GM23338 (cell line): ENCODE results near the gene BIRC6. TPM values are rescaled to one million over a fixed set of nuclear protein-coding genes. Genes with fewer than 3 reads are reported as not detected.

Experiments used
- ATAC-seq: fragments of 200-7000 bp; cut with Tn5 transposase; 3 replicates; pipeline ENCODE4 v1.9.1; 2020
- DNase-seq: peaks from one replicate; pipeline ENCODE4 v3.0.0-alpha.2; 2015; ENCODE audit warnings: low spot score
- H2AFZ ChIP-seq: fragments of 200-600 bp; sonication (generic); 2 replicates; pipeline ENCODE4 v1.8.0; 2016; ENCODE audit warnings: antibody characterized with exemption, mild to moderate bottlenecking, moderate library complexity
- H3F3A ChIP-seq: fragments of 200-600 bp; sonication (generic); replicated peaks from 2 replicates; pipeline ENCODE4 v1.8.0; 2017; ENCODE audit warnings: antibody characterized with exemption, mixed run types, low read depth
- H3K27ac ChIP-seq: fragments of 200-600 bp; sonication (generic); 2 replicates; pipeline ENCODE4 v1.6.1; 2016; ENCODE audit warnings: low read depth
- H3K27me3 ChIP-seq: fragments of 200-600 bp; sonication (generic); 2 replicates; pipeline ENCODE4 v1.8.0; 2016; ENCODE audit warnings: mild to moderate bottlenecking, mixed run types, moderate library complexity; ENCODE audit not compliant: insufficient read depth
- H3K36me3 ChIP-seq: fragments of 200-600 bp; sonication (generic); 2 replicates; pipeline ENCODE4 v1.8.0; 2016; ENCODE audit warnings: mild to moderate bottlenecking; ENCODE audit not compliant: insufficient read depth
- H3K4me1 ChIP-seq: fragments of 200-600 bp; sonication (generic); 2 replicates; pipeline ENCODE4 v1.8.0; 2016; ENCODE audit warnings: mild to moderate bottlenecking, moderate library complexity; ENCODE audit not compliant: insufficient read depth
- H3K4me2 ChIP-seq: fragments of 200-600 bp; sonication (generic); 2 replicates; pipeline ENCODE4 v1.7.1; 2017; ENCODE audit warnings: mixed run types
- H3K4me3 ChIP-seq: fragments of 200-600 bp; sonication (generic); 2 replicates; pipeline ENCODE4 v1.6.1; 2016; ENCODE audit warnings: mixed run types
- H3K79me2 ChIP-seq: fragments of 200-600 bp; sonication (generic); replicated peaks from 2 replicates; pipeline ENCODE4 v1.8.0; 2017; ENCODE audit warnings: mild to moderate bottlenecking; ENCODE audit not compliant: insufficient read depth
- H3K9me2 ChIP-seq: fragments of 200-600 bp; sonication (generic); 2 replicates; pipeline ENCODE4 v1.8.0; 2017; ENCODE audit not compliant: insufficient read depth
- H4K20me1 ChIP-seq: fragments of 200-600 bp; sonication (generic); replicated peaks from 2 replicates; pipeline ENCODE4 v1.8.0; 2017; ENCODE audit warnings: mild to moderate bottlenecking; ENCODE audit not compliant: insufficient read depth
- H3K27ac Mint-ChIP-seq: 2 replicates; pipeline ENCODE4 v1.8.0; 2020; ENCODE audit warnings: inconsistent platforms, mild to moderate bottlenecking, moderate library complexity, mixed read lengths
- H3K27me3 Mint-ChIP-seq: 3 replicates; pipeline ENCODE4 v1.8.0; 2022; ENCODE audit warnings: low read depth, mild to moderate bottlenecking, moderate library complexity, mixed read lengths, inconsistent platforms; ENCODE audit not compliant: insufficient read depth, poor library complexity
- H3K36me3 Mint-ChIP-seq: 3 replicates; pipeline ENCODE4 v1.8.0; 2021; ENCODE audit warnings: low read depth, mild to moderate bottlenecking, inconsistent platforms, moderate library complexity, mixed read lengths
- H3K4me1 Mint-ChIP-seq: 3 replicates; pipeline ENCODE4 v1.8.0; 2020; ENCODE audit warnings: mild to moderate bottlenecking, inconsistent platforms, mixed read lengths
- H3K4me3 Mint-ChIP-seq: 3 replicates; pipeline ENCODE4 v1.8.0; 2021; ENCODE audit warnings: moderate library complexity, mild to moderate bottlenecking, inconsistent platforms, mixed read lengths
- H3K9me3 Mint-ChIP-seq: 3 replicates; pipeline ENCODE4 v1.8.0; 2020; ENCODE audit warnings: moderate library complexity, mild to moderate bottlenecking, inconsistent platforms, mixed read lengths
- POLR2AphosphoS5 ChIP-seq: IDR thresholded peaks from 2 replicates; pipeline ENCODE4 v1.6.1; 2016; ENCODE audit warnings: antibody characterized with exemption, low read depth
- STAT1 ChIP-seq: IDR thresholded peaks from one replicate; pipeline ENCODE4 v1.6.1; 2016; ENCODE audit warnings: antibody characterized with exemption; ENCODE audit not compliant: unreplicated experiment
- ZNF114 ChIP-seq: fragments of 250-450 bp; sonication (Bioruptor Pico); IDR thresholded peaks from 2 replicates; pipeline ENCODE4 v1.5.0; 2020; ENCODE audit warnings: mild to moderate bottlenecking, moderate library complexity
- ZNF331 ChIP-seq: fragments of 250-450 bp; sonication (Bioruptor Pico); IDR thresholded peaks from 2 replicates; pipeline ENCODE4 v1.5.0; 2020; ENCODE audit warnings: low read depth, mild to moderate bottlenecking, moderate library complexity
- polyA plus RNA-seq: library from polyadenylated mRNA; unstranded; fragments of >200 nt; fragmentation: Nextera tagmentation; extraction: Ambion mirVana; gene quantifications from 2 replicates; pipeline ENCODE4 v1.2.1, GENCODE V29; 2016
- total RNA-seq: library from RNA; depleted of rRNA; stranded (reverse); fragments of >200 nt; shearing (Covaris generic); gene quantifications from 2 replicates; pipeline ENCODE4 v1.2.3, GENCODE V29; 2014
- TF ChIP-seq, protein P1 (sequence below): fragments of 250-450 bp; sonication (Bioruptor Pico); IDR thresholded peaks from 2 replicates; pipeline ENCODE4 v1.5.0; 2020; ENCODE audit warnings: mild to moderate bottlenecking, moderate library complexity
- TF ChIP-seq, protein P2 (sequence below), 2 experiments: fragments of 200-600 bp in 1 of 2; sonication (generic) in 1 of 2; conservative IDR thresholded peaks; 2 replicates each; pipeline versions ENCODE4 v1.5.1 to v1.6.1; 2016 to 2017; ENCODE audit warnings: antibody characterized with exemption in 2 of 2, low read depth in 2 of 2, mild to moderate bottlenecking in 2 of 2, moderate library complexity in 1 of 2

The BIRC6 gene
- total and polyA plus RNA-seq, 2 experiments from 2014 or later, result 85.8 to 131 TPM

- TF ChIP-seq ZNF114 (CRISPR knock-in tag), result no peak
- TF ChIP-seq ZNF331 (CRISPR knock-in tag), result no peak
- TF ChIP-seq, protein P1, sequence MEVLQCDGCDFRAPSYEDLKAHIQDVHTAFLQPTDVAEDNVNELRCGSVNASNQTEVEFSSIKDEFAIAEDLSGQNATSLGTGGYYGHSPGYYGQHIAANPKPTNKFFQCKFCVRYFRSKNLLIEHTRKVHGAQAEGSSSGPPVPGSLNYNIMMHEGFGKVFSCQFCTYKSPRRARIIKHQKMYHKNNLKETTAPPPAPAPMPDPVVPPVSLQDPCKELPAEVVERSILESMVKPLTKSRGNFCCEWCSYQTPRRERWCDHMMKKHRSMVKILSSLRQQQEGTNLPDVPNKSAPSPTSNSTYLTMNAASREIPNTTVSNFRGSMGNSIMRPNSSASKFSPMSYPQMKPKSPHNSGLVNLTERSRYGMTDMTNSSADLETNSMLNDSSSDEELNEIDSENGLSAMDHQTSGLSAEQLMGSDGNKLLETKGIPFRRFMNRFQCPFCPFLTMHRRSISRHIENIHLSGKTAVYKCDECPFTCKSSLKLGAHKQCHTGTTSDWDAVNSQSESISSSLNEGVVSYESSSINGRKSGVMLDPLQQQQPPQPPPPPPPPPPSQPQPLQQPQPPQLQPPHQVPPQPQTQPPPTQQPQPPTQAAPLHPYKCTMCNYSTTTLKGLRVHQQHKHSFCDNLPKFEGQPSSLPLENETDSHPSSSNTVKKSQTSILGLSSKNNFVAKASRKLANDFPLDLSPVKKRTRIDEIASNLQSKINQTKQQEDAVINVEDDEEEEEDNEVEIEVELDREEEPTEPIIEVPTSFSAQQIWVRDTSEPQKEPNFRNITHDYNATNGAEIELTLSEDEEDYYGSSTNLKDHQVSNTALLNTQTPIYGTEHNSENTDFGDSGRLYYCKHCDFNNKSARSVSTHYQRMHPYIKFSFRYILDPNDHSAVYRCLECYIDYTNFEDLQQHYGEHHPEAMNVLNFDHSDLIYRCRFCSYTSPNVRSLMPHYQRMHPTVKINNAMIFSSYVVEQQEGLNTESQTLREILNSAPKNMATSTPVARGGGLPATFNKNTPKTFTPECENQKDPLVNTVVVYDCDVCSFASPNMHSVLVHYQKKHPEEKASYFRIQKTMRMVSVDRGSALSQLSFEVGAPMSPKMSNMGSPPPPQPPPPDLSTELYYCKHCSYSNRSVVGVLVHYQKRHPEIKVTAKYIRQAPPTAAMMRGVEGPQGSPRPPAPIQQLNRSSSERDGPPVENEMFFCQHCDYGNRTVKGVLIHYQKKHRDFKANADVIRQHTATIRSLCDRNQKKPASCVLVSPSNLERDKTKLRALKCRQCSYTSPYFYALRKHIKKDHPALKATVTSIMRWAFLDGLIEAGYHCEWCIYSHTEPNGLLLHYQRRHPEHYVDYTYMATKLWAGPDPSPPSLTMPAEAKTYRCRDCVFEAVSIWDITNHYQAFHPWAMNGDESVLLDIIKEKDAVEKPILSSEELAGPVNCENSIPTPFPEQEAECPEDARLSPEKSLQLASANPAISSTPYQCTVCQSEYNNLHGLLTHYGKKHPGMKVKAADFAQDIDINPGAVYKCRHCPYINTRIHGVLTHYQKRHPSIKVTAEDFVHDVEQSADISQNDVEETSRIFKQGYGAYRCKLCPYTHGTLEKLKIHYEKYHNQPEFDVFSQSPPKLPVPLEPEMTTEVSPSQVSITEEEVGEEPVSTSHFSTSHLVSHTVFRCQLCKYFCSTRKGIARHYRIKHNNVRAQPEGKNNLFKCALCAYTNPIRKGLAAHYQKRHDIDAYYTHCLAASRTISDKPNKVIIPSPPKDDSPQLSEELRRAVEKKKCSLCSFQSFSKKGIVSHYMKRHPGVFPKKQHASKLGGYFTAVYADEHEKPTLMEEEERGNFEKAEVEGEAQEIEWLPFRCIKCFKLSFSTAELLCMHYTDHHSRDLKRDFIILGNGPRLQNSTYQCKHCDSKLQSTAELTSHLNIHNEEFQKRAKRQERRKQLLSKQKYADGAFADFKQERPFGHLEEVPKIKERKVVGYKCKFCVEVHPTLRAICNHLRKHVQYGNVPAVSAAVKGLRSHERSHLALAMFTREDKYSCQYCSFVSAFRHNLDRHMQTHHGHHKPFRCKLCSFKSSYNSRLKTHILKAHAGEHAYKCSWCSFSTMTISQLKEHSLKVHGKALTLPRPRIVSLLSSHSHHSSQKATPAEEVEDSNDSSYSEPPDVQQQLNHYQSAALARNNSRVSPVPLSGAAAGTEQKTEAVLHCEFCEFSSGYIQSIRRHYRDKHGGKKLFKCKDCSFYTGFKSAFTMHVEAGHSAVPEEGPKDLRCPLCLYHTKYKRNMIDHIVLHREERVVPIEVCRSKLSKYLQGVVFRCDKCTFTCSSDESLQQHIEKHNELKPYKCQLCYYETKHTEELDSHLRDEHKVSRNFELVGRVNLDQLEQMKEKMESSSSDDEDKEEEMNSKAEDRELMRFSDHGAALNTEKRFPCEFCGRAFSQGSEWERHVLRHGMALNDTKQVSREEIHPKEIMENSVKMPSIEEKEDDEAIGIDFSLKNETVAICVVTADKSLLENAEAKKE (CRISPR knock-in tag), result no peak
Measured at GRCh38 chr2:32404691-32405090, 47.9 kb downstream of the BIRC6 start (continued).

DNA sequence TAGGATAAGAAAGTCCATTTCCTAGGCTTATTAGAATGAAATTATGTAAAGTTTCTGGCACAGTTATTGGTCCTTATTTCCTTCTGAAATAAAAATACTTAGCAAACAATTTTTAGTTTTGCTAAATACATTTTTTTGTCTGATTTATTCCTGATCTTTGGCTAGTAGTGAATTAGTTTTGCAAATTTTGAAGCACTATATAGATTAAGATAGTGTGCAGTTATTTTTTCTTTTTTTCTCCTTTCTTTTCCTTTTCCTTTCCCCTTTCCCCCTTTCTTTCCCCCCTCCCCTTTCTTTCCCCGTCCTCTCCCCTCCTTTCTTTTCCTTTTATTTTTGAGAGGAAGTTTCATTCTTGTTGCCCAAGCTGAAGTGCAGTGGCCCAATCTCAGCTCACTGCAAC is 59.7 kb downstream of the BIRC6 start:
- H3K27me3 Mint-ChIP-seq, result no peaks in the 10 kb centered on the region
- H3K4me1 Mint-ChIP-seq, result peaks cover 3% of the 10 kb centered on the region; the same call in 2 of the 3 replicates

DNA sequence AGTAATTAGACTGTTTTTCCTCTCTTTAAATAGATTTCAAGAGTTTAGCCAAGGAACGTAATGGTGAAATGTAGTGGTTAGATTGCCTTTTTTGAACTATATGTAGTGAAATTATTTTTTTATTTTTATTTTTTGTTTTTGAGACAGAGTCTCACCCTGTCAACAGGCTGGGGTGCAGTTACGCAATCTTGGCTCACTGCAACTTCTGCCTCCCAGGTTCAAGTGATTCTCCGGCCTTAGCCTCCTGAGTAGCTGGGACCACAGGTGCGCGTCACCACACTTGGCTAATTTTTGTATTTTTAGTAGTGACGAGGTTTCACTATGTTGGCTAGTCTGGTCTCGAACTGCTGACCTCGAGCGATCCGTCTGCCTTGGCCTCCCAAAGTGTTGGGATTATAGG is 60.8 kb downstream of the BIRC6 start:
- Histone ChIP-seq H3K4me1 (0 out of 2 replicates have a peak, but pooled peaks cover 3% of the 10 kb centered on the region), H3K79me2 (peaks cover 78% of the 10 kb centered on the region), H3K4me3 (no peak overlapping the region), H3K4me2 (no peak overlapping the region), H4K20me1 (peaks cover 15% of the 10 kb centered on the region; the same call in 1 of the 2 replicates), H2AFZ (no peak overlapping the region), H3K9me2 (no peaks in the 10 kb centered on the region), H3K36me3 (peaks cover 10% of the 10 kb centered on the region; the same call in 1 of the 2 replicates), H3K27me3 (no peaks in the 10 kb centered on the region), H3F3A (no peaks in the 10 kb centered on the region), H3K27ac (no peak overlapping the region)
- H3K27ac Mint-ChIP-seq, result no peak overlapping the region
- DNase-seq (no peak), ATAC-seq (no peak)
- H3K27me3 Mint-ChIP-seq, result no peaks in the 10 kb centered on the region
- H3K36me3 Mint-ChIP-seq, result peaks cover 34% of the 10 kb centered on the region; the same call in 2 of the 3 replicates
- H3K4me3 Mint-ChIP-seq, result no peak overlapping the region
- TF ChIP-seq, protein P2, sequence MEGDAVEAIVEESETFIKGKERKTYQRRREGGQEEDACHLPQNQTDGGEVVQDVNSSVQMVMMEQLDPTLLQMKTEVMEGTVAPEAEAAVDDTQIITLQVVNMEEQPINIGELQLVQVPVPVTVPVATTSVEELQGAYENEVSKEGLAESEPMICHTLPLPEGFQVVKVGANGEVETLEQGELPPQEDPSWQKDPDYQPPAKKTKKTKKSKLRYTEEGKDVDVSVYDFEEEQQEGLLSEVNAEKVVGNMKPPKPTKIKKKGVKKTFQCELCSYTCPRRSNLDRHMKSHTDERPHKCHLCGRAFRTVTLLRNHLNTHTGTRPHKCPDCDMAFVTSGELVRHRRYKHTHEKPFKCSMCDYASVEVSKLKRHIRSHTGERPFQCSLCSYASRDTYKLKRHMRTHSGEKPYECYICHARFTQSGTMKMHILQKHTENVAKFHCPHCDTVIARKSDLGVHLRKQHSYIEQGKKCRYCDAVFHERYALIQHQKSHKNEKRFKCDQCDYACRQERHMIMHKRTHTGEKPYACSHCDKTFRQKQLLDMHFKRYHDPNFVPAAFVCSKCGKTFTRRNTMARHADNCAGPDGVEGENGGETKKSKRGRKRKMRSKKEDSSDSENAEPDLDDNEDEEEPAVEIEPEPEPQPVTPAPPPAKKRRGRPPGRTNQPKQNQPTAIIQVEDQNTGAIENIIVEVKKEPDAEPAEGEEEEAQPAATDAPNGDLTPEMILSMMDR (conservative IDR thresholded peaks at IDR 0.05; ENCODE audit: low read depth in 2 of 2), result no peak
- TF ChIP-seq STAT1, result no peak
- TF ChIP-seq POLR2AphosphoS5, result no peak
- H3K9me3 Mint-ChIP-seq, result no peaks in the 10 kb centered on the region
- H3K4me1 Mint-ChIP-seq, result peaks cover 14% of the 10 kb centered on the region; the same call in 2 of the 3 replicates

More for the DNA sequence above, 59.7 kb downstream of the BIRC6 start:
- Histone ChIP-seq H3K4me1 (no peaks in the 10 kb centered on the region), H3K27me3 (no peaks in the 10 kb centered on the region), H3K4me2 (no peak overlapping the region), H2AFZ (no peak overlapping the region), H3F3A (no peaks in the 10 kb centered on the region), H3K36me3 (peaks cover 10% of the 10 kb centered on the region; the same call in 1 of the 2 replicates), H3K9me2 (no peaks in the 10 kb centered on the region), H3K79me2 (peaks cover 67% of the 10 kb centered on the region), H3K27ac (no peak overlapping the region), H4K20me1 (peaks cover 10% of the 10 kb centered on the region; the same call in 1 of the 2 replicates), H3K4me3 (no peak overlapping the region)
- no peak overlapping the region for H3K4me3 Mint-ChIP-seq
- ATAC-seq (no peak), DNase-seq (no peak)
- H3K9me3 Mint-ChIP-seq, result no peaks in the 10 kb centered on the region
- H3K36me3 Mint-ChIP-seq, result peaks cover 34% of the 10 kb centered on the region; the same call in 2 of the 3 replicates
- TF ChIP-seq POLR2AphosphoS5, result no peak
- H3K27ac Mint-ChIP-seq, result no peak overlapping the region
